NT2/D1 (cell line): ENCODE measurements around the gene CCDC88C.

Source experiments
- SUZ12 ChIP-seq: IDR thresholded peaks from 2 replicates; pipeline ENCODE4 v1.6.1; 2011; ENCODE audit not compliant: insufficient read length, insufficient read depth; ENCODE audit errors: extremely low read depth
- YY1 ChIP-seq: IDR thresholded peaks from 2 replicates; pipeline ENCODE4 v1.6.1; 2011; ENCODE audit not compliant: insufficient read length, insufficient read depth
- ZNF274 ChIP-seq: IDR thresholded peaks from 2 replicates; pipeline ENCODE4 v1.6.1; 2011; ENCODE audit warnings: mild to moderate bottlenecking, low read depth, low read length

- no peak for TF ChIP-seq YY1
- TF ChIP-seq SUZ12, result no peak
- TF ChIP-seq ZNF274, result no peak
Observed at GRCh38 chr14:91377700-91378652, 39.6 kb downstream of the CCDC88C start.
